Regular cardiac myocyte (primary cell): Measurements from ENCODE around the gene RB1. TPM values are rescaled to one million over a fixed set of nuclear protein-coding genes. Genes with fewer than 3 reads are reported as not detected.

ENCODE experiments used
- total RNA-seq: library from RNA; depleted of rRNA; stranded (reverse); fragments of >200 nt; gene quantifications from 2 replicates; pipeline ENCODE4 v1.2.3, GENCODE V29; 2014

The RB1 gene
- total RNA-seq, result 24.8 and 29.3 TPM in 2 replicates

DNA sequence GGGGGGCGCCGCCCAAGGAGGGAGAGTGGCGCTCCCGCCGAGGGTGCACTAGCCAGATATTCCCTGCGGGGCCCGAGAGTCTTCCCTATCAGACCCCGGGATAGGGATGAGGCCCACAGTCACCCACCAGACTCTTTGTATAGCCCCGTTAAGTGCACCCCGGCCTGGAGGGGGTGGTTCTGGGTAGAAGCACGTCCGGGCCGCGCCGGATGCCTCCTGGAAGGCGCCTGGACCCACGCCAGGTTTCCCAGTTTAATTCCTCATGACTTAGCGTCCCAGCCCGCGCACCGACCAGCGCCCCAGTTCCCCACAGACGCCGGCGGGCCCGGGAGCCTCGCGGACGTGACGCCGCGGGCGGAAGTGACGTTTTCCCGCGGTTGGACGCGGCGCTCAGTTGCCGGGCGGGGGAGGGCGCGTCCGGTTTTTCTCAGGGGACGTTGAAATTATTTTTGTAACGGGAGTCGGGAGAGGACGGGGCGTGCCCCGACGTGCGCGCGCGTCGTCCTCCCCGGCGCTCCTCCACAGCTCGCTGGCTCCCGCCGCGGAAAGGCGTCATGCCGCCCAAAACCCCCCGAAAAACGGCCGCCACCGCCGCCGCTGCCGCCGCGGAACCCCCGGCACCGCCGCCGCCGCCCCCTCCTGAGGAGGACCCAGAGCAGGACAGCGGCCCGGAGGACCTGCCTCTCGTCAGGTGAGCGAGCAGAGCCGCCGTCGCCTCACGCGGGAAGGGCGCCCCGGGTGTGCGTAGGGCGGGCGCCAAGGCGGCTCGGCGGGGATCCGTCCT, at the start of gene RB1:
TSS of gene RB1 (plus strand) at position 393 of the 784 bp plus-strand sequence. CDS start at position 555, 162 bp downstream.

DNA sequence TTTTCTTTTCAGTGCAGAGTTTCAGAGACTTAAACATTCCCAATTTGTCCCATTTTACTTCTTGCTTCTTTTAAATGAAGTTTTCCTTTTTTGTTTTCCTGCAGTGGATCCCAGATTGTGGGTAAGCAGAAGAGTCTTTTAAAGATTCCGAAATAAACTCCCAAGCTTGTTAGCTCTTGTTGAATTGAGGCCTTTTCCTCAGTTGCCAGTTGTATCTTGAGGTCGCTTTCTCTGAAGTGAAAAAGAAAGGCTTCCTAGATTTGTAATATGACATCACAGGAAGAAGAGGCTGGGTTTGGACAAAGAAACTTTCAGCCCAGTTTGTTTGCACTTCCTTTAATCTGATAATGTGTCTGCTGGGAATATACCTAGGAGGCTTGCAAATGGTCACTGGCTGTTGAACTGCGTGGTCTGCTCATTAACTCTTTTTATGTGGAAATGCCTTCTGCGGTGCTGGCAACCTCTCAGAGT, 109.4 kb downstream of the RB1 start, which contains the start of gene LPAR6:
TSS of gene LPAR6 (minus strand) at position 233 of the 471 bp plus-strand sequence. CDS start 690 bp downstream, outside the sequence.

Other genes with a start within 250 kb of the RB1 start
- gene MED4, start 208.6 kb upstream of the RB1 start, total RNA-seq, result 25.9 and 31.4 TPM in 2 replicates
- 76.1 and 271 TPM in 2 replicates for gene ITM2B, start 70.5 kb upstream of the RB1 start, total RNA-seq
- gene LPAR6, start 109.4 kb downstream of the RB1 start, total RNA-seq, result 6.5 and 9.6 TPM in 2 replicates
- gene RCBTB2, start 229.3 kb downstream of the RB1 start, total RNA-seq, result 8.7 and 9.6 TPM in 2 replicates